ENCODE results near the gene TRIM66.

DNA sequence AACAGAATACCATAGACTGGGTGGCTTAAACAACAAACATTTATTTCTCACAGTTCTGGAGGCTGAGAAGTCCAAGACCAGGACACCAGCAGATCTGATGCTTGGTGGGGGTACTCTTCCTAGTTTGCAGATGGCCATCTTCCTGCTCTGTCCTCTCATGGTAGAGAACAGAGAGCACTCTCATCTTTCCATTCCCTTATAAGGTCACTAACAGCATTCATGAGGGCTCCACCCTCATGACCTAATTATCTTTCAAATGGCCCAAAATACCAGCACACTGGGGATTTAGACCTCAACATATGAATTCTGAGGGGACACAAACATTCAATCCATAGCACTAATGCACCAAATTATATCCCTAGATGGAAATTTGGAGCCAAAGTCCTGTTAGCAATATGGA lies 94.5 kb downstream of the TRIM66 start:
- TF ChIP-seq CTCF (IDR thresholded peaks at IDR 0.05; ENCODE audit: low read depth, low read length, missing input control) (no peak), FOXA1 (IDR thresholded peaks at IDR 0.05) (no peak), MAX (IDR thresholded peaks at IDR 0.05) (no peak), REST (IDR thresholded peaks at IDR 0.05) (no peak)
- TF ChIP-seq, protein P1, sequence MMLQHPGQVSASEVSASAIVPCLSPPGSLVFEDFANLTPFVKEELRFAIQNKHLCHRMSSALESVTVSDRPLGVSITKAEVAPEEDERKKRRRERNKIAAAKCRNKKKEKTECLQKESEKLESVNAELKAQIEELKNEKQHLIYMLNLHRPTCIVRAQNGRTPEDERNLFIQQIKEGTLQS (IDR thresholded peaks at IDR 0.05) = no peak

Data from liver (tissue), 3 donors.